Measurements from ENCODE around the gene SLC28A3.
"Not testable (repeated sequence)": the region's sequence is repeated elsewhere in the genome, so short reads cannot be mapped to it uniquely, and the experiment has no call there.

SLC28A3 gene

DNA sequence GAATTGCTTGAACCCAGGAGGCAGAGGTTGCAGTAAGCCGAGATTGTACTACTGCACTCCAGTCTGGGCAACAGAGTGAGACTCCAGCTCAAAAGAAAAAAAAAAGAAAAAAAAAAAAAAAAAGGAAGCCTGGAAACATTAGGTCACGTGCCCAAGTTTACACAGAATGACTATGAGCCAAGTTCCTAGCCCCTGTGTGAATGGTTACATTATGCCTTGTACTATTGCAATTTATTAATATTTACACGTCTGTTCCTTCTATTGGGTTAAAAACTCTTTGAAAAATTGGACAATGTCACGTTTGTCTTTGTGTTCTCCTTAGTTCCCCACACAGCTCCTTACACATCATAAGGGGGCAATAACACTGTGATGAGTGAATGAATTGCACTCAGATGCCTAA is 33.5 kb upstream of the SLC28A3 start:
- Histone ChIP-seq H3K9ac (ENCODE audit: low read length) (no peak overlapping the region), H3K27me3 (ENCODE audit: control insufficient read depth in 1 of 2, insufficient read depth in 1 of 2, low read length in 2 of 2) (no peaks in the 10 kb centered on the region), H3K36me3 (ENCODE audit: control insufficient read depth in 1 of 2, insufficient read depth in 2 of 2, low read depth in 1 of 2, low read length in 2 of 2) (no peaks in the 10 kb centered on the region), H2AFZ (ENCODE audit: low read depth, low read length) (no peak overlapping the region), H3K79me1 (replicated peaks; ENCODE audit: low read length, poor library complexity, severe bottlenecking) (no peaks in the 10 kb centered on the region), H3K27ac (ENCODE audit: low read length, poor library complexity, severe bottlenecking) (no peak overlapping the region), H3K4me3 (ENCODE audit: insufficient read depth in 1 of 2, low read depth in 1 of 2, low read length in 2 of 2) (no peak overlapping the region), H3K23ac (ENCODE audit: low read length in 2 of 2) (no peak overlapping the region), H3K9me3 (ENCODE audit: control insufficient read depth, low read length) (no peaks in the 10 kb centered on the region), H4K8ac (ENCODE audit: low read length) (no peak overlapping the region), H3K18ac (ENCODE audit: low read depth in 1 of 2, low read length in 2 of 2) (no peak overlapping the region), H2BK12ac (ENCODE audit: low read length in 2 of 2) (no peak overlapping the region), H3K4ac (ENCODE audit: low read depth in 1 of 2, low read length in 2 of 2) (no peak overlapping the region), H2BK15ac (ENCODE audit: low read depth, poor library complexity, severe bottlenecking) (no peak overlapping the region), H4K91ac (ENCODE audit: low read length) (no peak overlapping the region), H2AK5ac (ENCODE audit: low read length, severe bottlenecking) (no peak overlapping the region), H2BK5ac (ENCODE audit: low read depth, low read length, poor library complexity, severe bottlenecking) (no peak overlapping the region), H3K4me2 (ENCODE audit: low read length, poor library complexity, severe bottlenecking) (no peak overlapping the region), H2BK120ac (ENCODE audit: low read depth, low read length) (no peak overlapping the region), H3K14ac (ENCODE audit: low read length in 2 of 2) (no peak overlapping the region), H3K4me1 (ENCODE audit: control insufficient read depth, insufficient read depth, low read depth, low read length) (no peaks in the 10 kb centered on the region)
- 92% methylated on average over 1 of the region's 4 CpGs for WGBS
- no peak for DNase-seq

DNA sequence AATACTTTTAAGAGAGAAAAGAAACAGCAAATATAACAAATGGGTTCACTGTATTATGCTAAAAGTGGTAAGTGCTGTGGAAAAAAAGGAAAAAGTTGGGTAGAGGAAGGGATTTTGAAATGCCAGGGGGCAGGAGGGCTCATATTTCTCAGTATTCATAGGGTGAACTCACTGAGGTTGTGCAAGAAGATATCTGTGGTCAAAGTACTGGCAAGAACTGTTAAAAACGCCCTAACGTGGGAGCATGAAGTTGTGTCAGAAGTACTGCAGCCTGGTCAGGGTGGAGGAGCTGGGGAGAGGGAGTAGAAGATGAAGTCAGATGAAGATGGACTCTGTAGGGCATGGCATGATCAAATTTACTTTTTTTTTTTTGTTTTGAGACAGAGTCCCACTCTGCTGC is 31.2 kb upstream of the SLC28A3 start:
- no peak overlapping the region for H2AK5ac ChIP-seq (ENCODE audit: low read length, severe bottlenecking)
- no peak overlapping the region for H3K4me3 ChIP-seq (ENCODE audit: insufficient read depth in 1 of 2, low read depth in 1 of 2, low read length in 2 of 2)
- no peak overlapping the region for H2BK5ac ChIP-seq (ENCODE audit: low read depth, low read length, poor library complexity, severe bottlenecking)
- H2BK12ac ChIP-seq (ENCODE audit: low read length in 2 of 2), result no peak overlapping the region
- H3K4me1 ChIP-seq (ENCODE audit: control insufficient read depth, insufficient read depth, low read depth, low read length), result no peaks in the 10 kb centered on the region
- H2BK120ac ChIP-seq (ENCODE audit: low read depth, low read length), result no peak overlapping the region
- H3K27me3 ChIP-seq (ENCODE audit: control insufficient read depth in 1 of 2, insufficient read depth in 1 of 2, low read length in 2 of 2), result no peaks in the 10 kb centered on the region
- H3K36me3 ChIP-seq (ENCODE audit: control insufficient read depth in 1 of 2, insufficient read depth in 2 of 2, low read depth in 1 of 2, low read length in 2 of 2), result no peaks in the 10 kb centered on the region
- H3K79me1 ChIP-seq (replicated peaks; ENCODE audit: low read length, poor library complexity, severe bottlenecking), result no peaks in the 10 kb centered on the region
- no peak overlapping the region for H3K27ac ChIP-seq (ENCODE audit: low read length, poor library complexity, severe bottlenecking)
- H2AFZ ChIP-seq (ENCODE audit: low read depth, low read length), result no peak overlapping the region
- WGBS, result 69% methylated on average over 2 of the region's 2 CpGs
- H2BK15ac ChIP-seq (ENCODE audit: low read depth, poor library complexity, severe bottlenecking), result no peak overlapping the region
- H3K14ac ChIP-seq (ENCODE audit: low read length in 2 of 2), result no peak overlapping the region
- H3K4me2 ChIP-seq (ENCODE audit: low read length, poor library complexity, severe bottlenecking), result no peak overlapping the region
- no peak overlapping the region for H4K8ac ChIP-seq (ENCODE audit: low read length)
- peak; percentile 82 for DNase-seq
- no peak overlapping the region for H3K4ac ChIP-seq (ENCODE audit: low read depth in 1 of 2, low read length in 2 of 2)
- H3K9ac ChIP-seq (ENCODE audit: low read length), result peak overlapping the region; percentile 49
- no peak overlapping the region for H3K18ac ChIP-seq (ENCODE audit: low read depth in 1 of 2, low read length in 2 of 2)
- H4K91ac ChIP-seq (ENCODE audit: low read length), result no peak overlapping the region
- H3K9me3 ChIP-seq (ENCODE audit: control insufficient read depth, low read length), result no peaks in the 10 kb centered on the region
- H3K23ac ChIP-seq (ENCODE audit: low read length in 2 of 2), result no peak overlapping the region

DNA sequence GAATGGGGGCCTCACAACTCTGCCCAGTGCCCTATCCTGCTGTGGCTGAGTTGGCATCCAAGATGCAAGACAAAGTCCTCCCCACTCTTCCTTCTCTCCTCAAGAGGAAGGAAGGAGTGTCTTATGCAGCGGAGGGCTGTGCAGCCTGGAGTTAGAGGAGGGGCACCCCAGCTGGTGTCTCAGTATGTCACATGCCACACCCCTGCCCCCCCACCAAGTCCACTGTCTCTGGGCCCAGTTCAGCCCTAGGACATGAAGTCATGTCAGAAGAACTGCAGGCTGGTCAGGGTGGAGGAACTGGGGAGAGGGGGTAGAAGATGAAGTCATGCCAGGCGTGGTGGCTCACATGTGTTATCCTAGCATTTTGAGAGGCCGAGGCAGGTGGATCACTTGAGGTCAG is 28.0 kb upstream of the SLC28A3 start:
- H3K4me1 ChIP-seq (ENCODE audit: control insufficient read depth, insufficient read depth, low read depth, low read length), result no peaks in the 10 kb centered on the region
- peak overlapping the region; percentile 11 to 88 for H2BK12ac ChIP-seq (ENCODE audit: low read length in 2 of 2)
- peak overlapping the region; percentile 70 for H4K91ac ChIP-seq (ENCODE audit: low read length)
- peak overlapping the region; percentile 64 for H2BK120ac ChIP-seq (ENCODE audit: low read depth, low read length)
- H3K18ac ChIP-seq (ENCODE audit: low read depth in 1 of 2, low read length in 2 of 2), result peak overlapping the region; percentile 9 to 74
- H2BK5ac ChIP-seq (ENCODE audit: low read depth, low read length, poor library complexity, severe bottlenecking), result no peak overlapping the region
- DNase-seq, result peak; percentile 8
- H2AFZ ChIP-seq (ENCODE audit: low read depth, low read length), result peak overlapping the region; percentile 43
- H3K27ac ChIP-seq (ENCODE audit: low read length, poor library complexity, severe bottlenecking), result no peak overlapping the region
- peak overlapping the region in 1 of 2 experiments; percentile 79 for H3K14ac ChIP-seq (ENCODE audit: low read length in 2 of 2)
- H3K36me3 ChIP-seq (ENCODE audit: control insufficient read depth in 1 of 2, insufficient read depth in 2 of 2, low read depth in 1 of 2, low read length in 2 of 2), result no peaks in the 10 kb centered on the region
- peak overlapping the region; percentile 83 to 85 for H3K4ac ChIP-seq (ENCODE audit: low read depth in 1 of 2, low read length in 2 of 2)
- no peak overlapping the region for H3K4me2 ChIP-seq (ENCODE audit: low read length, poor library complexity, severe bottlenecking)
- H3K79me1 ChIP-seq (replicated peaks; ENCODE audit: low read length, poor library complexity, severe bottlenecking), result no peaks in the 10 kb centered on the region
- H4K8ac ChIP-seq (ENCODE audit: low read length), result peak overlapping the region; percentile 19
- no peak overlapping the region for H2AK5ac ChIP-seq (ENCODE audit: low read length, severe bottlenecking)
- peak overlapping the region; percentile 82 for H2BK15ac ChIP-seq (ENCODE audit: low read depth, poor library complexity, severe bottlenecking)
- no peak overlapping the region for H3K9ac ChIP-seq (ENCODE audit: low read length)
- no peak overlapping the region for H3K4me3 ChIP-seq (ENCODE audit: insufficient read depth in 1 of 2, low read depth in 1 of 2, low read length in 2 of 2)
- 94% methylated on average over 2 of the region's 3 CpGs for WGBS
- H3K23ac ChIP-seq (ENCODE audit: low read length in 2 of 2), result no peak overlapping the region
- H3K27me3 ChIP-seq (ENCODE audit: control insufficient read depth in 1 of 2, insufficient read depth in 1 of 2, low read length in 2 of 2), result no peaks in the 10 kb centered on the region
- no peaks in the 10 kb centered on the region for H3K9me3 ChIP-seq (ENCODE audit: control insufficient read depth, low read length)

DNA sequence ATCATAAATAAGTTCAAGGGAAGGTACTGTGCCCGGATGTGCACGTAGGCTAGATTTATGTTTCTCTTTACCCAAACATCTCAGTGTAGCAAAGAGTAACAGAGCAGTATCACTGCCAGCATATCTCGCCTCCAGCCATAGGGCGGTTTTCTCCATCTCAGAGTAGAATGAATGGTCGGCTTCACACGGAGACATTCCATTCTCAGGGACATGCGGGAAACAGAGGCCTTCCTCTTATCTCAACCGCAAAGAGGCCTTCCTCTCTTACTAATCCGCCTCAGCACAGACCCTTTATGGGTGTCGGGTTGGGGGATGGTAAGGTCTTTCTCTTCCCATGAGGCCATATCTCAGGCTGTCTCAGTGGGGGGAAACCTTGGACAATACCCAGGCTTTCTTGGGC is 27.2 kb upstream of the SLC28A3 start:
- H3K9ac ChIP-seq (ENCODE audit: low read length), result not testable (repeated sequence)
- 30% methylated on average over 9 of the region's 10 CpGs for WGBS

More for the DNA sequence above, 27.2 kb upstream of the SLC28A3 start:
- not testable (repeated sequence) for H3K4me2 ChIP-seq (ENCODE audit: low read length, poor library complexity, severe bottlenecking); H3K9me3 ChIP-seq (ENCODE audit: control insufficient read depth, low read length); H4K91ac ChIP-seq (ENCODE audit: low read length); H4K8ac ChIP-seq (ENCODE audit: low read length); H3K18ac ChIP-seq (ENCODE audit: low read depth in 1 of 2, low read length in 2 of 2); H3K14ac ChIP-seq (ENCODE audit: low read length in 2 of 2); H2BK120ac ChIP-seq (ENCODE audit: low read depth, low read length); H3K4me1 ChIP-seq (ENCODE audit: control insufficient read depth, insufficient read depth, low read depth, low read length); H2AK5ac ChIP-seq (ENCODE audit: low read length, severe bottlenecking); H3K36me3 ChIP-seq (ENCODE audit: control insufficient read depth in 1 of 2, insufficient read depth in 2 of 2, low read depth in 1 of 2, low read length in 2 of 2); H2BK5ac ChIP-seq (ENCODE audit: low read depth, low read length, poor library complexity, severe bottlenecking); H3K27me3 ChIP-seq (ENCODE audit: control insufficient read depth in 1 of 2, insufficient read depth in 1 of 2, low read length in 2 of 2); H3K4me3 ChIP-seq (ENCODE audit: insufficient read depth in 1 of 2, low read depth in 1 of 2, low read length in 2 of 2); H3K23ac ChIP-seq (ENCODE audit: low read length in 2 of 2); H3K27ac ChIP-seq (ENCODE audit: low read length, poor library complexity, severe bottlenecking); H2AFZ ChIP-seq (ENCODE audit: low read depth, low read length); H2BK15ac ChIP-seq (ENCODE audit: low read depth, poor library complexity, severe bottlenecking); H2BK12ac ChIP-seq (ENCODE audit: low read length in 2 of 2); H3K79me1 ChIP-seq (replicated peaks; ENCODE audit: low read length, poor library complexity, severe bottlenecking); H3K4ac ChIP-seq (ENCODE audit: low read depth in 1 of 2, low read length in 2 of 2)
- peak; percentile 83 for DNase-seq

All from mesenchymal stem cell (in vitro differentiated cells and primary cell).